GM18951 (cell line): Measurements from ENCODE around the gene FAM118A.

ENCODE experiments used
- POLR2A ChIP-seq: IDR thresholded peaks from 4 replicates; pipeline ENCODE4 v1.6.1; 2011; ENCODE audit warnings: mild to moderate bottlenecking; ENCODE audit not compliant: insufficient read length, insufficient read depth; ENCODE audit errors: extremely low read depth
- in situ Hi-C: fragments of 300-500 bp; cut with MboI; formaldehyde crosslinking; loops from one replicate; pipeline ENCODE4 v1.12.0; 2022; ENCODE audit warnings: low sequenced_read_pairs, mixed read lengths, inconsistent platforms; ENCODE audit not compliant: unreplicated experiment

FAM118A gene

DNA sequence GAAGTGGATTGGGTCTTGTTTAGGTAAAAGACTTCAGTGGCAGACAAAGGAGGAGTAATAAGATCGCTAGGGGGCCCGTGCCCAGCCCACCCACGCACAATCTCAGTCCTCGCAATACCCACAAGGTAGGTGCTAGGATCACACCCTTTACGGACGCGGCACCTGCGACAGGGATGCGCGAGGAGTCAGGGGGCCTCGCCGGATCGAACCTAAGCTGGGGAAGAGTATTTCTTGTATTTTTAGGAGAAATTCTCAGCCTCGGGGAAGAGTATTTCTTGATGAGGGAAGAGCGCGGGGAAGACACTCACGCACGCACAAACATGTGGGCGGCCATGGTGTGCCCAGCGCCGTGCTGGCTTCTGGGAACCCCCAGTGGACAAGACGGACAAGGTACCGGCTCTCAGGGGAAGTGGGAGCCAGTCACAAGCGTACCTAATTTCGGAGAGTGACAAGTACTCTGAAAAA is 745 bp upstream of the FAM118A start:
- TF ChIP-seq POLR2A, result no peak

DNA sequence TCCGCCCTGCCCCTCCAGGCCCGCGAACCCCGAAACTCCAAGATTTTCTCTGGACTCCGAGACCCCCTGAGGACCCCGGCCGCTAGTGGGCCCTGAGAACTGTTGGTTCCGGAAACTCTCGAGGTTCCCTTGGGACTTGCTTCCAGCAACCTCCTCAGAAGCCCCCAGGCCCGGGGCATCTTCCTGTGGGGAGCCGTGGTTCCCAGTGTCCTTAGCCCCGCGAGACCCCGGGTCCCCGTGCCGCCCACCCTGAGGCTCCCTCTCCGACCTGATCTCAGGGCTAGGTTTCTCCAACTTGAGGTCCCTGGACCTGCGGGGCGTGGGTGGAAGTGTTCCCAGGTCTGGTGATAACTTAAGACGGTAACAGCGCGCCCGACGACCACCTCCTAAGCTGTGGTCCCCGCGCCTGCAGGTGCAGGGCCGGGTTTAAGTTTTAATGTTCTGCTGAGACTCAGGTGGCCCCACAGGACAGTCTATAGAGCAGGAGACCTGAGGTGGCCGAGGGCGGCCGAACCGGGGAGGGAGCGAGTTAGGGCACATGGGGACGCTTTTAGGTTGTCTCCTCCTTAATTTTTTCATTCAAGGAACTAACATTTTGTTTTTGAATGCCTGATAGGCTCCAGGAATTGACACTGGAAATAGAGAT is 720 bp downstream of the FAM118A start:
- in situ Hi-C loops, result no loop called here
- TF ChIP-seq POLR2A, result no peak

More for the DNA sequence above, 745 bp upstream of the FAM118A start:
- in situ Hi-C loops, result no loop called here

DNA sequence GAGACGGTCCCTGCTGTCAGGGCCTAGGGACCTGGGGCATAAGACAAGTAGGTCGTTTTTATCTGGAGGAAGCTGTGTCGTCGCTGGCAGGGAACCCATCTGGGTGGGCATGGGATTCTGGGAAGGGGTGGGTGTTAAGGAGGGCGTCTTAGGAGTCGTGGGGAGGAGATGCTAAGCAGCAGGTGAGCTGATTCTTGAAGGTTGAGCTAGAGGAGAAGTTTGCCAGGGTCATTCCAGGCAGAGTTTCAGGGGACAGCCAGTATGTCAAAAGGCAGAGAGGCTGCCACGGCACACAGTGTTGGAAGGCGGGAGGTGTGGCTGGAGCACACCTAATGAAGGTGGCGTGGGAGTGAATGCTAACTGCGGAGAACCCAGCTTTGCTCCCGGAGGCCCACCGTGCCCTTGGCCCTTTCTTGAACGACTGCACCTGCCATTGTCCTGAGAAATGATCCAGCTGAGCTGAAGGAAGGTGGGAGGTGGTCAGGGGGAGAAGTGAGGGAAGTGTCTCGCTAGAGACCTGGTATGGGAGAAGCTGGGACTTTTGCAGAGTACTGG is 1.3 kb downstream of the FAM118A start:
- in situ Hi-C loops, result no loop called here

DNA sequence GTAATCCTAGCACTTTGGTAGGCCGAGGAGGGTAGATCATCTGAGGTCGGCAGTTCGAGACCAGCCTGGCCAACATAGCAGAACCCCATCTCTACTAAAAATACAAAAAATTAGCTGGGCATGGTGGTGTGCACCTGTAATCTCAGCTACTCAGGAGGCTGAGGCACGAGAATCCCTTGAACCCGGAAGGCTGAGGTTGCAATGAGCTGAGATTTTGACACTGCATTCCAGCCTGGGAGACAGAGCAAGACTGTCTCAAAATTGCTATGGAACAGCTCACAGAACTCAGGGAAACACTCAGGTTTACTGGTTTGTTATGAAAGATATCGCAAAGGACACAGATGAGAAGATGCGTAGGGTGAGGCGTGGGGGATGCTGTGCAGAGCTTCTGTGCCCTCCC is 2.7 kb downstream of the FAM118A start:
- in situ Hi-C loops, result no loop called here
- TF ChIP-seq POLR2A, result no peak

More for the DNA sequence above, 1.3 kb downstream of the FAM118A start:
- no peak for TF ChIP-seq POLR2A

DNA sequence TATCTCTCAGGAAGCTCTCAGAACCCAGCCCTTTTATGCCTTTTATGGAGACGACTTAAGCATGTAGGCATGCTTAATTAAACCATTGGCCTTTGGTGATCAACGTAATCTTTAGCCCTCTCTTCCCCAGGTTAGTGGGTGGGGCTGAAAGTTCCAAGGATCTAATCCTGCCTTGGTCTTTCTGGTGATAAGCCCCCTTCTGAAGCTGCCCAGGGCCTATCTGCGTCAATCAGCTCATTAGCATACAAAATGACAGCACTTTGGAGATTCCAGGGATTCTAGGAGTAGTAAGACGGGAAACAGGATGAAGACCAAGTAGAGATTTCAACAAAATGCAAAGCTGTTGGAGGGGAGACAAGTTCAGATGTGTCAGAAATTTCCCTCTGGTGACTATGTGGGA is 3.1 kb downstream of the FAM118A start:
- in situ Hi-C loops, result no loop called here
- TF ChIP-seq POLR2A, result no peak

DNA sequence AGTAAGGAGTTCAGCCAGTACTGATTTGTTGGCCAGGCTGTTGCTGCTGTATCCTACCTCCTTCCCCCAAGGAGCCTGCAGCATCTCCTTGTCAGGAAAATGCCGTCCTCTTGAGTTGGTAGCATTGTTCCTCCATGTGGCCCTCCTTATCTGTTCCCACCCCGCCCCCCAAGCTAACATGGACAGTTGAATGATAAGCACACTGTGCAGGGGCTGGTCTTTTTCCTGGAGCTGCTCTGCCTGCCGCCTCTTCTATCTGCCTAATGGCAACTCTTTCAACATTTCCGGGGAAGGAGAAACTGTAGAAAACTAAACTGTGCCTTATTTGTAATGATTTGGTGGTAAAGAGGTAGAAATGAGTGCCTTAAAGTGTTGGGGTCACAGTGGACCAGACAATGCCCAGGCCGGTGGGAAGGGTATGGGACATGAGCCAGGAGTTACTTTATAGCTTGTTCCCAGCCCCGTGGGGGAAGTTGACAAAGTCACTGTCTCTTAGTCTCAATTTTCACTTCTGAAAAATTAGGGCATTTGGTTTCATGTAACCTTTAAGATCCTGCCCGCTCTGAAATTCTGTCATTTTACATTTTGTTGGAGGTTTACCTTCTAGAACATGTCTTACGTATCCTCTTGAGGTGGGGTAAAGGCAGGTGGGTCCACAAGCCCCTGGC is 4.5 kb downstream of the FAM118A start:
- in situ Hi-C loops, result no loop called here
- no peak for TF ChIP-seq POLR2A

DNA sequence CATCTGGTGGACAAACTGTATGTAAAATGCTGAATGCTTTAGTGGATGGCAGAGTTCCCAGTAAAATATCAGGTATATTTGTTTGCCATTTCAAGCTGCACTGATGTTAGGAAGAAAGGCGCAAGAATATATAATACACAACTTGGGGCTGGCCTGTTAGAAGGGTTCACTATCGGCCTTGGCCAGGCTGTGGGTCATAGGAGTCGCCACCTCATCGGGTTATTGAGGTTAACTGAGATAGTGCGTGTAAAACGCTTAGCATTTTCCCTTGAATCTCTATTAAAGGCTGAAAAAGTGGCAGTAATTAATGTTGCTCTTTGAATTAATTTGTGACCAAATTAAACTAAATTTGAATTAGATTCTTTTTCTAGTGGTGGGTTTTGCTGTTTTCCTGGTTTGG is 5.1 kb downstream of the FAM118A start:
- in situ Hi-C loops, result no loop called here
- no peak for TF ChIP-seq POLR2A

DNA sequence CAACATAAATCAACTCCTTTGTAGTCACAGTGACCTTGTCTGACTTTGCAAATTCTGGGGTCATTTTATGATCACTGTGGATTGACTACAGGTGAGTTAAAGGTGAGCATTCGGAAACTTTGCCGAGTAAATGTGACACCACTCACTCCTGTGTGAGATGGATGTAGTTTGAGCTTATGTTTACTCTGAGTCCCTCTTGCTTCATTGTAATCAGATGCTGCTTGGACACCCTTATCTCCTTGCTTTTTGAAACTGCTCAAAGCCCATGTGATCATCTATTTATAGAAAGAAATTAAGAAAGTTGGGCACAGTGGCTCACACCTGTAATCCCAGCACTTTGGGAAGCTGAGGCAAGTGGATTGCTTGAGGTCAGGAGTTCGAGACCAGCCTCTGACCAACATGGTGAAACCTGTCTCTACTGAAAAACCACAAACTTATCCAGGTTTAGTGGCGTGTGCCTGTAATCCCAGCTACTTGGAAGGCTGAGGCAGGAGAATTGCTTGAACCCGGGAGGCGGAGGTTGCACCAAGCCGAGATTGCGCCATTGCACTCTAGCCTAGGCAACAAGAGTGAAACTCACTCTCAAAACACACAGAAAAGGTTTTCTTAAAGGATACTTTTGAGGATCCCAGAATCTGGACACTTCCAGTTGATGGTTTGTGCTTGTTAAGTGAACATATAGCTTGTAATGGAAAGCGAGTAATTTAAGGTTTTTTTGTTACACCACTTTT is 7.2 kb downstream of the FAM118A start:
- in situ Hi-C loops, result no loop called here
- TF ChIP-seq POLR2A, result no peak

DNA sequence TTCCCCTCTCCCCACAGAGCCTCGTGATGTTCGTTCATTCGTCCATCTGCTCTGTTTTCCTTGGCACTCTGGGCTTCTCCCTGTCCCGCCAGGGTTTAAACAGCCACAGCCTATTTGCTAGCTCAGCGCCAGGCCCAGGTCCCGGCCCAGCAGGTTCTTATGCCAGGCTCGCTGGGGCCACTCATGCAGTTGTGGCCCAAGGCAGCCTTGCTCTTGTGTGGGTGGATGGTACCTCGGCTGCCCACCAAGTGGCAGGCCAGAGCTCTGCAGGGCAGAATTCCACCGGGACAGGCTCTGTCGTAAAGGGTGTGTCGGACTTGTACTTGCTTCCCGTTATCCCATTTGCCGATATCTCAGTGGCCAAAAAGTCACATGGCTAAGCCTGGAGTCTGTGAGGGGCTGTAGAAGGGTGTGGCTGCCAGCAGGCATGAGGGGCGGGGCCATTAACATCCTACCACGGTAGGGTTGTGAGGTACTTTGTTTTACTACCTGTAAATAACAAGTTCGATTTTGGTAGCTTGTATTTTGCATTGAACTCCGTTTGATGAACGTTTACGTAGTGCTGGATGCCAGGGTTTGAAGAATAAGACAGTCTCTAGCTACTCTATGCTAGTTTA is 7.9 kb downstream of the FAM118A start:
- in situ Hi-C loops, result no loop called here
- TF ChIP-seq POLR2A, result no peak

DNA sequence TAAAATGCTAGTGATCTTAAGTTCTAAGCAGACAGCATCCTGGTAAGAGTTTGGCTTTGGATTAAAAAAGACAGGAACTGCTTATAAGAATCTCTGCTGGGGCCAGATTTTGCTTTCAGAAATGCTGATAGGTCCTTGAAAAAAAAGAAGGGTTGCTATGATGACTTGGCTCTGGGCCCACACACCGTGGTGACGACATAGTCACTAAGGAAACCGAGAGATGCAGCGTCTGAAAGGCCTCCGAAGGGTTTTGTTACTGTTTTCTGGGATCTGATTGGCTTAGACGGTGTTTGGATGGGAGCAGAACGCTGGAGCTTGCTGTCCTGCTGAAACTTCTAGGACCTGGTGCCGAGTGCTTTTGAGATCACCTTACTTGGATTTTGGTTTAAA is 8.4 kb downstream of the FAM118A start:
- in situ Hi-C loops, result no loop called here
- TF ChIP-seq POLR2A, result no peak

DNA sequence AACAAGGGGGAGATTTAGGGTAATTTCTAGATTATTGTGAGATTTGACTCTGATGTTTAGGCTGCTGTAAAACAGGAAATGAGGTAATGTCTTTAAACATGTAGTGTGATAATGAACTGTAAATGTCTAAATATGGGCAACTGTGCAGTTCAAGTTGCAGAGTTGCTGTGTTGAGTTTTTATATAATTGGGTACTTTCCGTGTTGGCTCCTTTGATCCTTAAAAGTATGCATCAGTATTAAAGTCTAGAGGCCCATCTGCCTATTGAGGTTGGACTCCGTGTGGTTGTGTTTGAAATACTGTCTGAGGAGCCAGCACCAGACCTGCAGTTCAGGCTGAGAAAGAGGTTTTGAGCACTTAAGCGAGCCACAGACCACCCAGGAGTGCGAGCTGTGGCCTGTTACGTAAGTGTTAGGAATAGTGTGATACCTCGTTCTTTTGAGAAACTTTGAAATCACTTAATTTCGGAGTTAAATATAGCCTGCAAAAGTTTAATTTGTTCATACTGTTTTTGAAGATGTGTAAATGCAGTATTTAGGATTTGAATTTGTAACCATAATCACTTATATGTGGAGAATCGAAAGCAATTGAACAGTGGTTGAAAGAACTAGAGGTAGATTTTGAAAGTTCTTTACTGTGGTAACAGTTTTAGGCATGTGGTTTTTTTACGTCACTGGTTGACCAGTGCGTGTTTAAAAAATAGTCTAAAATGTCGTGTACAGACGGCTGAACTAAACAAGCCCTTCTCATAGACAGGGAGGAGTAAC is 9.0 kb downstream of the FAM118A start:
- in situ Hi-C loops, result no loop called here
- TF ChIP-seq POLR2A, result no peak

DNA sequence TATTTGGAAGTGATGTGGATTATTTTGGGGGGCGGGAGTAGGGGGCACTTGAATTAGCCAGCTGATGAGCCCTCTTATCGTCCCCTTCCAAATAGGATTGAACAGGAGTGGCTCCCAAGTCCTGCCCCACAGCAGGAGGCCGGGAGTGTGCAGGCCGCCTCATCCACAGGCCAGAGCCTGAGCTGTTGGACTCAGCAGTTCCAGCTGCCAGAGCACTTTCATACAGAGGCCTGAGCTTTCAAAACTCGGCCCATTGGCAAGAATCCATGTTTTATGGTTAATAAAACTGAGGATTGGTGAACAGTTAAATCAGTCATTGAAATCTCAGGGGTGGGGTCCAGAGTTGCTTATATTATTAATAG is 9.6 kb downstream of the FAM118A start:
- in situ Hi-C loops, result no loop called here
- TF ChIP-seq POLR2A, result no peak
